SK-N-SH treated with all-trans-retinoic acid at 6 μM for 48 hours (cell line): ENCODE data around the gene GRIN2D.

ENCODE experiments used
- ATAC-seq: fragments of 200-7000 bp; cut with Tn5 transposase; 3 replicates; pipeline ENCODE4 v1.9.1; 2020; ENCODE audit warnings: mild to moderate bottlenecking, moderate library complexity
- ARNTL ChIP-seq: fragments of 450-650 bp; formaldehyde crosslinking; IDR thresholded peaks from 2 replicates; pipeline ENCODE4 v1.5.0; 2020; ENCODE audit warnings: low read depth, mild to moderate bottlenecking, moderate library complexity, borderline replicate concordance
- BACH2 ChIP-seq: fragments of 250-450 bp; sonication (Bioruptor Pico); IDR thresholded peaks from 2 replicates; pipeline ENCODE4 v1.9.0; 2021; ENCODE audit warnings: mild to moderate bottlenecking, borderline replicate concordance
- CSDC2 ChIP-seq: fragments of 250-450 bp; sonication (Bioruptor Pico); IDR thresholded peaks from 2 replicates; pipeline ENCODE4 v1.5.0; 2020; ENCODE audit warnings: mild to moderate bottlenecking, moderate library complexity
- CSRNP3 ChIP-seq: fragments of 250-450 bp; sonication (Bioruptor Pico); IDR thresholded peaks from 2 replicates; pipeline ENCODE4 v1.5.1; 2021; ENCODE audit warnings: mild to moderate bottlenecking, moderate library complexity
- GLIS3 ChIP-seq: fragments of 250-450 bp; sonication (Bioruptor Pico); IDR thresholded peaks from 2 replicates; pipeline ENCODE4 v1.5.0; 2020; ENCODE audit warnings: mild to moderate bottlenecking, moderate library complexity
- OSR1 ChIP-seq: fragments of 250-450 bp; sonication (Bioruptor Pico); IDR thresholded peaks from 2 replicates; pipeline ENCODE4 v1.8.0; 2022; ENCODE audit warnings: moderate library complexity, mild to moderate bottlenecking, inconsistent platforms
- PATZ1 ChIP-seq: fragments of 250-450 bp; sonication (Bioruptor Pico); IDR thresholded peaks from 2 replicates; pipeline ENCODE4 v1.8.0; 2020; ENCODE audit warnings: mild to moderate bottlenecking, moderate library complexity, borderline replicate concordance
- POU6F1 ChIP-seq: fragments of 250-450 bp; sonication (Bioruptor Pico); IDR thresholded peaks from 2 replicates; pipeline ENCODE4 v1.8.0; 2021; ENCODE audit warnings: low read depth, mild to moderate bottlenecking, moderate library complexity, borderline replicate concordance
- PPARA ChIP-seq: fragments of 250-450 bp; sonication (Bioruptor Pico); IDR thresholded peaks from 2 replicates; pipeline ENCODE4 v1.5.0; 2020; ENCODE audit warnings: mild to moderate bottlenecking, borderline replicate concordance
- RARB ChIP-seq: fragments of 250-450 bp; sonication (Bioruptor Pico); IDR thresholded peaks from 2 replicates; pipeline ENCODE4 v1.8.0; 2021; ENCODE audit warnings: mild to moderate bottlenecking, moderate library complexity
- TCF4 ChIP-seq: fragments of 250-450 bp; sonication (Bioruptor Pico); IDR thresholded peaks from 2 replicates; pipeline ENCODE4 v1.8.0; 2021; ENCODE audit warnings: mild to moderate bottlenecking, moderate library complexity, borderline replicate concordance
- TOX ChIP-seq: fragments of 250-450 bp; sonication (Bioruptor Pico); IDR thresholded peaks from 2 replicates; pipeline ENCODE4 v1.8.0; 2021; ENCODE audit warnings: mild to moderate bottlenecking, moderate library complexity, borderline replicate concordance
- ZC3H10 ChIP-seq: fragments of 250-450 bp; sonication (Bioruptor Pico); IDR thresholded peaks from 2 replicates; pipeline ENCODE4 v1.5.1; 2021; ENCODE audit warnings: mild to moderate bottlenecking, moderate library complexity
- ZFP3 ChIP-seq: fragments of 250-450 bp; sonication (Bioruptor Pico); IDR thresholded peaks from 2 replicates; pipeline ENCODE4 v1.5.0; 2020; ENCODE audit warnings: mild to moderate bottlenecking, moderate library complexity
- ZFP30 ChIP-seq: fragments of 450-650 bp; formaldehyde crosslinking; IDR thresholded peaks from 2 replicates; pipeline ENCODE4 v1.5.0; 2022; ENCODE audit warnings: mild to moderate bottlenecking, moderate library complexity
- ZNF565 ChIP-seq: fragments of 450-650 bp; formaldehyde crosslinking; conservative IDR thresholded peaks from 2 replicates; pipeline ENCODE4 v1.5.0; 2020; ENCODE audit warnings: low read depth, mild to moderate bottlenecking, moderate library complexity
- ZNF8 ChIP-seq: fragments of 450-650 bp; formaldehyde crosslinking; IDR thresholded peaks from 2 replicates; pipeline ENCODE4 v1.5.0; 2020; ENCODE audit warnings: mild to moderate bottlenecking, moderate library complexity
- TF ChIP-seq, protein P1 (sequence below): fragments of 250-450 bp; sonication (Bioruptor Pico); IDR thresholded peaks from 2 replicates; pipeline ENCODE4 v1.5.1; 2020; ENCODE audit warnings: low read depth, mild to moderate bottlenecking, moderate library complexity
- TF ChIP-seq, protein P2 (sequence below): fragments of 250-450 bp; sonication (Bioruptor Pico); IDR thresholded peaks from 2 replicates; pipeline ENCODE4 v1.5.0; 2020; ENCODE audit warnings: mild to moderate bottlenecking, moderate library complexity

Gene GRIN2D

DNA sequence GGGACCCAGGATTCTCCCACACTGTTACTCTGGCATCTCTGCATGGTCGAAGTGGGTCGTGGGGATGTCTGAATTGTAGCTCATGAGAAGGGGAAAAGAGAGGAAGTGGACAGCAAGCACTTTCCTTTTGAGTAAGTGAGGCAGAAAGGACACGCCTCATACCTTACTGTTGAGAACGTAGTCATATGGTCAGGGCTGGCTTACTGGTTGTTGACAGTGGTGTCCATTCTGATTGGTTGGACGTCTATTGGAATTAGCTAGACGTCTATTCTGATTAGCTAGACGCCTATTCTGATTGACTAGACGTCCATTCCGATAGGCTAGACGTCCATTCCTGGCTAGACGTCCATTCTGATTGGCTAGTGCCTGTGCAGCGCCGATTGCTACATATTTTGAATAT lies 12.4 kb downstream of the GRIN2D start:
- ATAC-seq: no peak

DNA sequence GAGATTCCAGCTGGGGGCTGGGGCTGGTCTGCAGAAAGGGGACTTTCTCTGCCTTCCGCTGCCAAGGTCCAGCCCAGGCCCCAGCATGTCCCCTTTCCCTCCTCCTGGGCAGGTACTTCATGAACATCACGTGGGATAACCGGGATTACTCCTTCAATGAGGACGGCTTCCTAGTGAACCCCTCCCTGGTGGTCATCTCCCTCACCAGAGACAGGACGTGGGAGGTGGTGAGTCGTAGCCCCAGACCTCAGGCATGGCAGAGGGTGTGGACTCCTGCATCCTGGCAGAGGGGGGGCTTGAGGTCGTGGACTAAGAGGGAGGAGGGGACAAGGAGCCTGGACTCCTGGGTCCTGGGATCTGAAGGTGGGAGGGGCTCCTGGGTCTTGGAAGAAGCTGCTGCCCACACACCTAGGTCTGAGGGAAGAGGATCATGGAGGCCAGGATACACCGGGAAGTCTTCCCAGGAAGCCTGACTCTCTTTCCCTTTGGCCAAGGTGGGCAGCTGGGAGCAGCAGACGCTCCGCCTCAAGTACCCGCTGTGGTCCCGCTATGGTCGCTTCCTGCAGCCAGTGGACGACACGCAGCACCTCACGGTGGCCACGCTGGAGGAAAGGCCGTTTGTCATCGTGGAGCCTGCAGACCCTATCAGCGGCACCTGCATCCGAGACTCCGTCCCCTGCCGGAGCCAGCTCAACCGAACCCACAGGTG lies 20.6 kb downstream of the GRIN2D start:
- ATAC-seq: peak; percentile 25
- TF ChIP-seq POU6F1 (no peak), RARB (CRISPR knock-in tag) (no peak), ARNTL (no peak), OSR1 (CRISPR knock-in tag) (no peak), ZNF565 (CRISPR knock-in tag) (no peak), GLIS3 (no peak)
- TF ChIP-seq, protein P1, sequence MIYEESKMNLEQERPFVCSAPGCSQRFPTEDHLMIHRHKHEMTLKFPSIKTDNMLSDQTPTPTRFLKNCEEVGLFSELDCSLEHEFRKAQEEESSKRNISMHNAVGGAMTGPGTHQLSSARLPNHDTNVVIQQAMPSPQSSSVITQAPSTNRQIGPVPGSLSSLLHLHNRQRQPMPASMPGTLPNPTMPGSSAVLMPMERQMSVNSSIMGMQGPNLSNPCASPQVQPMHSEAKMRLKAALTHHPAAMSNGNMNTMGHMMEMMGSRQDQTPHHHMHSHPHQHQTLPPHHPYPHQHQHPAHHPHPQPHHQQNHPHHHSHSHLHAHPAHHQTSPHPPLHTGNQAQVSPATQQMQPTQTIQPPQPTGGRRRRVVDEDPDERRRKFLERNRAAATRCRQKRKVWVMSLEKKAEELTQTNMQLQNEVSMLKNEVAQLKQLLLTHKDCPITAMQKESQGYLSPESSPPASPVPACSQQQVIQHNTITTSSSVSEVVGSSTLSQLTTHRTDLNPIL: no peak
- TF ChIP-seq, protein P2, sequence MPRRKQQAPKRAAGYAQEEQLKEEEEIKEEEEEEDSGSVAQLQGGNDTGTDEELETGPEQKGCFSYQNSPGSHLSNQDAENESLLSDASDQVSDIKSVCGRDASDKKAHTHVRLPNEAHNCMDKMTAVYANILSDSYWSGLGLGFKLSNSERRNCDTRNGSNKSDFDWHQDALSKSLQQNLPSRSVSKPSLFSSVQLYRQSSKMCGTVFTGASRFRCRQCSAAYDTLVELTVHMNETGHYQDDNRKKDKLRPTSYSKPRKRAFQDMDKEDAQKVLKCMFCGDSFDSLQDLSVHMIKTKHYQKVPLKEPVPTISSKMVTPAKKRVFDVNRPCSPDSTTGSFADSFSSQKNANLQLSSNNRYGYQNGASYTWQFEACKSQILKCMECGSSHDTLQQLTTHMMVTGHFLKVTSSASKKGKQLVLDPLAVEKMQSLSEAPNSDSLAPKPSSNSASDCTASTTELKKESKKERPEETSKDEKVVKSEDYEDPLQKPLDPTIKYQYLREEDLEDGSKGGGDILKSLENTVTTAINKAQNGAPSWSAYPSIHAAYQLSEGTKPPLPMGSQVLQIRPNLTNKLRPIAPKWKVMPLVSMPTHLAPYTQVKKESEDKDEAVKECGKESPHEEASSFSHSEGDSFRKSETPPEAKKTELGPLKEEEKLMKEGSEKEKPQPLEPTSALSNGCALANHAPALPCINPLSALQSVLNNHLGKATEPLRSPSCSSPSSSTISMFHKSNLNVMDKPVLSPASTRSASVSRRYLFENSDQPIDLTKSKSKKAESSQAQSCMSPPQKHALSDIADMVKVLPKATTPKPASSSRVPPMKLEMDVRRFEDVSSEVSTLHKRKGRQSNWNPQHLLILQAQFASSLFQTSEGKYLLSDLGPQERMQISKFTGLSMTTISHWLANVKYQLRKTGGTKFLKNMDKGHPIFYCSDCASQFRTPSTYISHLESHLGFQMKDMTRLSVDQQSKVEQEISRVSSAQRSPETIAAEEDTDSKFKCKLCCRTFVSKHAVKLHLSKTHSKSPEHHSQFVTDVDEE: no peak

More for the DNA sequence above, 12.4 kb downstream of the GRIN2D start:
- TF ChIP-seq ZNF8 (no peak), ZFP30 (CRISPR knock-in tag) (no peak), ZFP3 (no peak), ZC3H10 (CRISPR knock-in tag) (no peak), POU6F1 (no peak), ZNF565 (CRISPR knock-in tag) (no peak), CSDC2 (CRISPR knock-in tag) (no peak), BACH2 (CRISPR knock-in tag) (no peak), OSR1 (CRISPR knock-in tag) (no peak), PATZ1 (CRISPR knock-in tag) (no peak), CSRNP3 (CRISPR knock-in tag) (no peak), TOX (CRISPR knock-in tag) (no peak), ARNTL (no peak), TCF4 (no peak), PPARA (CRISPR knock-in tag) (no peak), RARB (CRISPR knock-in tag) (no peak)
- TF ChIP-seq, protein P2: no peak
